Measurements from ENCODE around the gene DEPDC4.

DNA sequence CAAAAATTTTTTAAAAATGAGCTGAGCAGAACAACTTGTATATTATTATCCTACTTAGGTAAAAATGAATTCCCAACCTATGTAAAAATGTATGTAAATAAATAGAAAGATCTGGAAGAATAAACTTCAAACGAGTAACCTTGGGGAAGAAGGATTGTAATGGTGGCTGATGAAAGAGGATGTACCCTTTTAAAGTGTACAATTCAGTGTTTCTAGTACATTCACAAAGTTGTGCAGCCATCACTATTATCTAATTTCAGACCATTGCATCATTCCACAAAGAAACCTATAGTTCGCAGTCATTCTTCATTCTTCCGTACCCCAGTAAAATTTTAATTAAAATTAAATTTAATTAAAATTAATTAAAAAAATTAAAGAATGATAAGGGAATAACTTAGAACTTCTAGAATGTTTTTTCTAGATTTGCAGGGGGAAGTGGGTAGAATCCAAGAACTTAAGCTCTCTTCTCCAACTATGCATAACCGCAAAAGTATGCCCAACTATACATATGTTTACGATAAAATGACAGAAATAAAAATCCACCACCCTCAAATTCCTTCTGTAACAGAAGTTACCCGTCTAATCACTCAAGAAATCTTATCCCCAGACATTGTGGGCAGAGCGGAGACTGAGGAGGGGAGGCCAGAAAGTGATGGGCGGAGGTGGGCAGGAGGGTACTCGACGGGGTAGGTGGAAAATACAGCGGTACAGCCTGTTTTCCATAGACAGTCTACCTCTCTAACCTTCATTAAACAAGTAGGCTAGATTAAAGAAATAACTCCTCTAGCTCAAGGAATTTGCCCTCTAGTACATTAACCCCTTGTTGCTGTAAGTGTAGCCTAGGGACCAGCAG lies 921 bp downstream of the DEPDC4 start:
- TF ChIP-seq SMC3 (conservative IDR thresholded peaks at IDR 0.05; ENCODE audit: poor library complexity): no peak
- TF ChIP-seq, protein P1, sequence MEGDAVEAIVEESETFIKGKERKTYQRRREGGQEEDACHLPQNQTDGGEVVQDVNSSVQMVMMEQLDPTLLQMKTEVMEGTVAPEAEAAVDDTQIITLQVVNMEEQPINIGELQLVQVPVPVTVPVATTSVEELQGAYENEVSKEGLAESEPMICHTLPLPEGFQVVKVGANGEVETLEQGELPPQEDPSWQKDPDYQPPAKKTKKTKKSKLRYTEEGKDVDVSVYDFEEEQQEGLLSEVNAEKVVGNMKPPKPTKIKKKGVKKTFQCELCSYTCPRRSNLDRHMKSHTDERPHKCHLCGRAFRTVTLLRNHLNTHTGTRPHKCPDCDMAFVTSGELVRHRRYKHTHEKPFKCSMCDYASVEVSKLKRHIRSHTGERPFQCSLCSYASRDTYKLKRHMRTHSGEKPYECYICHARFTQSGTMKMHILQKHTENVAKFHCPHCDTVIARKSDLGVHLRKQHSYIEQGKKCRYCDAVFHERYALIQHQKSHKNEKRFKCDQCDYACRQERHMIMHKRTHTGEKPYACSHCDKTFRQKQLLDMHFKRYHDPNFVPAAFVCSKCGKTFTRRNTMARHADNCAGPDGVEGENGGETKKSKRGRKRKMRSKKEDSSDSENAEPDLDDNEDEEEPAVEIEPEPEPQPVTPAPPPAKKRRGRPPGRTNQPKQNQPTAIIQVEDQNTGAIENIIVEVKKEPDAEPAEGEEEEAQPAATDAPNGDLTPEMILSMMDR (IDR thresholded peaks at IDR 0.05; ENCODE audit: poor library complexity, severe bottlenecking): no peak
- no peak for TF ChIP-seq RAD21 (conservative IDR thresholded peaks at IDR 0.05)
- TF ChIP-seq EP300 (conservative IDR thresholded peaks at IDR 0.05; ENCODE audit: poor library complexity, severe bottlenecking): no peak
- TF ChIP-seq, protein P2, sequence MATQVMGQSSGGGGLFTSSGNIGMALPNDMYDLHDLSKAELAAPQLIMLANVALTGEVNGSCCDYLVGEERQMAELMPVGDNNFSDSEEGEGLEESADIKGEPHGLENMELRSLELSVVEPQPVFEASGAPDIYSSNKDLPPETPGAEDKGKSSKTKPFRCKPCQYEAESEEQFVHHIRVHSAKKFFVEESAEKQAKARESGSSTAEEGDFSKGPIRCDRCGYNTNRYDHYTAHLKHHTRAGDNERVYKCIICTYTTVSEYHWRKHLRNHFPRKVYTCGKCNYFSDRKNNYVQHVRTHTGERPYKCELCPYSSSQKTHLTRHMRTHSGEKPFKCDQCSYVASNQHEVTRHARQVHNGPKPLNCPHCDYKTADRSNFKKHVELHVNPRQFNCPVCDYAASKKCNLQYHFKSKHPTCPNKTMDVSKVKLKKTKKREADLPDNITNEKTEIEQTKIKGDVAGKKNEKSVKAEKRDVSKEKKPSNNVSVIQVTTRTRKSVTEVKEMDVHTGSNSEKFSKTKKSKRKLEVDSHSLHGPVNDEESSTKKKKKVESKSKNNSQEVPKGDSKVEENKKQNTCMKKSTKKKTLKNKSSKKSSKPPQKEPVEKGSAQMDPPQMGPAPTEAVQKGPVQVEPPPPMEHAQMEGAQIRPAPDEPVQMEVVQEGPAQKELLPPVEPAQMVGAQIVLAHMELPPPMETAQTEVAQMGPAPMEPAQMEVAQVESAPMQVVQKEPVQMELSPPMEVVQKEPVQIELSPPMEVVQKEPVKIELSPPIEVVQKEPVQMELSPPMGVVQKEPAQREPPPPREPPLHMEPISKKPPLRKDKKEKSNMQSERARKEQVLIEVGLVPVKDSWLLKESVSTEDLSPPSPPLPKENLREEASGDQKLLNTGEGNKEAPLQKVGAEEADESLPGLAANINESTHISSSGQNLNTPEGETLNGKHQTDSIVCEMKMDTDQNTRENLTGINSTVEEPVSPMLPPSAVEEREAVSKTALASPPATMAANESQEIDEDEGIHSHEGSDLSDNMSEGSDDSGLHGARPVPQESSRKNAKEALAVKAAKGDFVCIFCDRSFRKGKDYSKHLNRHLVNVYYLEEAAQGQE (IDR thresholded peaks at IDR 0.05; ENCODE audit: borderline replicate concordance): no peak
- no peak for TF ChIP-seq POLR2AphosphoS5 (IDR thresholded peaks at IDR 0.05)
- TF ChIP-seq EZH2 (IDR thresholded peaks at IDR 0.05; ENCODE audit: borderline replicate concordance, insufficient read depth, low read length, poor library complexity, severe bottlenecking): no peak

Data from neural cell (in vitro differentiated cells).